WTC11 (cell line): ENCODE data around the gene LHX2. TPM values are rescaled to one million over a fixed set of nuclear protein-coding genes. Genes with fewer than 3 reads are reported as not detected.

Experiments used
- ATAC-seq: fragments of 200-7000 bp; cut with Tn5 transposase; 2 replicates; pipeline ENCODE4 v1.10.0; 2021; ENCODE audit warnings: mild to moderate bottlenecking, moderate library complexity
- Bru-seq: library from RNA; stranded (reverse); fragments of 400-500 nt; gene quantifications from one replicate; lab custom pipeline; 2021; lab: Mats Ljungman, UMichigan
- CTCF ChIA-PET: fragments of 300-600 bp; sonication (Branson Sonifier 250); formaldehyde crosslinking; loops from one replicate; lab custom pipeline; 2021; ENCODE audit warnings: antibody characterized with exemption; lab: Charles Lee
- POLR2A ChIA-PET: fragments of 350-600 bp; sonication (Branson Sonifier 250); formaldehyde crosslinking; loops from one replicate; lab custom pipeline; 2021; ENCODE audit warnings: antibody characterized with exemption; lab: Charles Lee
- DNase-seq: peaks from one replicate; pipeline ENCODE4 v3.0.0; 2021; ENCODE audit warnings: low spot score
- H3K27ac Mint-ChIP-seq: 2 replicates; pipeline ENCODE4 v1.8.0; 2021; ENCODE audit warnings: mixed read lengths
- H3K27me3 Mint-ChIP-seq: 2 replicates; pipeline ENCODE4 v1.8.0; 2021; ENCODE audit warnings: low read depth, mild to moderate bottlenecking, moderate library complexity, mixed read lengths
- H3K36me3 Mint-ChIP-seq: 2 replicates; pipeline ENCODE4 v1.8.0; 2021; ENCODE audit warnings: mixed read lengths
- H3K4me1 Mint-ChIP-seq: 2 replicates; pipeline ENCODE4 v1.8.0; 2022; ENCODE audit warnings: mixed read lengths
- H3K4me3 Mint-ChIP-seq: 2 replicates; pipeline ENCODE4 v1.8.0; 2021; ENCODE audit warnings: mild to moderate bottlenecking, moderate library complexity, mixed read lengths
- H3K9me3 Mint-ChIP-seq: 2 replicates; pipeline ENCODE4 v1.8.0; 2021; ENCODE audit warnings: mixed read lengths
- CREM ChIP-seq: sonication (generic); formaldehyde crosslinking; IDR thresholded peaks from 2 replicates; pipeline ENCODE4 v1.8.1; 2022; ENCODE audit warnings: mild to moderate bottlenecking, missing genetic modification reagents, moderate library complexity
- E2F5 ChIP-seq: sonication (generic); formaldehyde crosslinking; IDR thresholded peaks from 2 replicates; pipeline ENCODE4 v1.8.1; 2022; ENCODE audit warnings: mild to moderate bottlenecking, moderate library complexity, missing genetic modification reagents
- ETV6 ChIP-seq: sonication (generic); formaldehyde crosslinking; IDR thresholded peaks from 2 replicates; pipeline ENCODE4 v1.8.1; 2022; ENCODE audit warnings: mild to moderate bottlenecking, missing genetic modification reagents
- FOXK1 ChIP-seq: sonication (generic); formaldehyde crosslinking; IDR thresholded peaks from 2 replicates; pipeline ENCODE4 v1.8.0; 2022; ENCODE audit warnings: mild to moderate bottlenecking, moderate library complexity, missing genetic modification reagents
- FOXP1 ChIP-seq: sonication (generic); formaldehyde crosslinking; IDR thresholded peaks from 2 replicates; pipeline ENCODE4 v1.8.0; 2022; ENCODE audit warnings: missing genetic modification reagents, mild to moderate bottlenecking, moderate library complexity, borderline replicate concordance
- GABPB1 ChIP-seq: sonication (generic); formaldehyde crosslinking; IDR thresholded peaks from 2 replicates; pipeline ENCODE4 v1.8.1; 2023; ENCODE audit warnings: mild to moderate bottlenecking, missing genetic modification reagents
- GRHL2 ChIP-seq: fragments of 250-450 bp; sonication (Bioruptor Pico); IDR thresholded peaks from 2 replicates; pipeline ENCODE4 v1.8.0; 2022; ENCODE audit warnings: mild to moderate bottlenecking, moderate library complexity; ENCODE audit not compliant: insufficient replicate concordance, severe bottlenecking
- HMGA2 ChIP-seq: fragments of 250-450 bp; sonication (Bioruptor Pico); IDR thresholded peaks from 2 replicates; pipeline ENCODE4 v1.4.0; 2021; ENCODE audit warnings: mild to moderate bottlenecking, moderate library complexity
- IRF2 ChIP-seq: sonication (generic); formaldehyde crosslinking; IDR thresholded peaks from 2 replicates; pipeline ENCODE4 v1.8.0; 2022; ENCODE audit warnings: low read depth, missing genetic modification reagents, borderline replicate concordance
- MAX ChIP-seq: sonication (generic); formaldehyde crosslinking; IDR thresholded peaks from 2 replicates; pipeline ENCODE4 v1.8.0; 2022; ENCODE audit warnings: mild to moderate bottlenecking, missing genetic modification reagents
- MLX ChIP-seq: sonication (generic); formaldehyde crosslinking; IDR thresholded peaks from 2 replicates; pipeline ENCODE4 v1.8.1; 2023; ENCODE audit warnings: mild to moderate bottlenecking, missing genetic modification reagents, moderate library complexity
- MYBL2 ChIP-seq: sonication (generic); formaldehyde crosslinking; IDR thresholded peaks from 2 replicates; pipeline ENCODE4 v1.8.1; 2023; ENCODE audit warnings: mild to moderate bottlenecking, moderate library complexity, missing genetic modification reagents
- NFATC4 ChIP-seq: fragments of 250-450 bp; sonication (Bioruptor Pico); IDR thresholded peaks from 2 replicates; pipeline ENCODE4 v1.9.0; 2021; ENCODE audit warnings: mild to moderate bottlenecking
- NFYB ChIP-seq: sonication (generic); formaldehyde crosslinking; conservative IDR thresholded peaks from 2 replicates; pipeline ENCODE4 v1.8.0; 2022; ENCODE audit warnings: low read depth, missing genetic modification reagents
- NR1H2 ChIP-seq: sonication (generic); formaldehyde crosslinking; IDR thresholded peaks from 2 replicates; pipeline ENCODE4 v1.9.0; 2021; ENCODE audit warnings: mild to moderate bottlenecking, moderate library complexity, missing genetic modification reagents
- OVOL2 ChIP-seq: fragments of 250-450 bp; sonication (Bioruptor Pico); IDR thresholded peaks from 2 replicates; pipeline ENCODE4 v1.9.0; 2021; ENCODE audit warnings: mild to moderate bottlenecking, borderline replicate concordance
- PRDM15 ChIP-seq: sonication (generic); formaldehyde crosslinking; IDR thresholded peaks from 2 replicates; pipeline ENCODE4 v1.8.0; 2022; ENCODE audit warnings: missing genetic modification reagents
- SMAD3 ChIP-seq: sonication (generic); formaldehyde crosslinking; IDR thresholded peaks from 2 replicates; pipeline ENCODE4 v1.8.0; 2022; ENCODE audit warnings: missing genetic modification reagents, mild to moderate bottlenecking, borderline replicate concordance
- SP1 ChIP-seq: sonication (generic); formaldehyde crosslinking; conservative IDR thresholded peaks from 2 replicates; pipeline ENCODE4 v1.8.1; 2022; ENCODE audit warnings: missing genetic modification reagents
- TCF7 ChIP-seq: sonication (generic); formaldehyde crosslinking; IDR thresholded peaks from 2 replicates; pipeline ENCODE4 v1.8.0; 2022; ENCODE audit warnings: mild to moderate bottlenecking, low read depth, missing genetic modification reagents, moderate library complexity
- TEAD1 ChIP-seq: sonication (generic); formaldehyde crosslinking; IDR thresholded peaks from 2 replicates; pipeline ENCODE4 v1.8.0; 2022; ENCODE audit warnings: mild to moderate bottlenecking, missing genetic modification reagents
- TP53 ChIP-seq: sonication (generic); formaldehyde crosslinking; IDR thresholded peaks from 2 replicates; pipeline ENCODE4 v1.8.1; 2023; ENCODE audit warnings: mild to moderate bottlenecking, missing genetic modification reagents
- ZBTB21 ChIP-seq: sonication (generic); formaldehyde crosslinking; IDR thresholded peaks from 2 replicates; pipeline ENCODE4 v1.8.1; 2023; ENCODE audit warnings: mild to moderate bottlenecking, missing genetic modification reagents, borderline replicate concordance
- ZBTB43 ChIP-seq: sonication (generic); formaldehyde crosslinking; IDR thresholded peaks from 2 replicates; pipeline ENCODE4 v1.8.1; 2023; ENCODE audit warnings: mild to moderate bottlenecking, missing genetic modification reagents
- ZNF232 ChIP-seq: sonication (generic); formaldehyde crosslinking; IDR thresholded peaks from 2 replicates; pipeline ENCODE4 v1.8.0; 2022; ENCODE audit warnings: mild to moderate bottlenecking, missing genetic modification reagents
- ZNF281 ChIP-seq: sonication (generic); formaldehyde crosslinking; IDR thresholded peaks from 2 replicates; pipeline ENCODE4 v1.8.0; 2023; ENCODE audit warnings: mild to moderate bottlenecking, missing genetic modification reagents
- ZNF317 ChIP-seq: sonication (generic); formaldehyde crosslinking; IDR thresholded peaks from 2 replicates; pipeline ENCODE4 v1.8.1; 2023; ENCODE audit warnings: low read depth, mild to moderate bottlenecking, moderate library complexity, missing genetic modification reagents, borderline replicate concordance
- long read RNA-seq, 3 experiments: library from RNA in 1 of 3; library from capped mRNA in 1 of 3; library from polyadenylated mRNA in 1 of 3; unstranded in 2 of 3; stranded (forward) in 1 of 3; transcript quantifications; one replicate each; pipeline ENCODE4 v2.0.0, GENCODE V29; 2021
- total RNA-seq: library from RNA; stranded (reverse); gene quantifications from 3 replicates; pipeline ENCODE4 v1.2.3, GENCODE V29; 2021

The LHX2 gene
- total RNA-seq = 0.42 to 0.50 TPM in 2 of 3 replicates, not detected in the other
- Bru-seq, nascent RNA = percentile 4 among the genes with signal in this experiment
- long read RNA-seq, experiment 1 = 0 reads
- long read RNA-seq, experiment 2 = 0 reads
- long read RNA-seq, experiment 3 = 0 reads

GRCh38 chr9:124011460-124012301 is at the start of gene LHX2:
Gene LHX2 (plus strand): TSS chr9:124011768. CDS start chr9:124012349, 581 bp downstream.
- DNase-seq (peak; percentile 91), ATAC-seq (peak; percentile 76)
- H3K36me3 Mint-ChIP-seq = no peaks in the 10 kb centered on the region
- peaks cover 96% of the 10 kb centered on the region for H3K27me3 Mint-ChIP-seq
- H3K9me3 Mint-ChIP-seq = no peaks in the 10 kb centered on the region
- ChIA-PET CTCF (interaction anchor here (0.6 to 4.3 kb wide), 8 partner anchors 10 to 287 kb away, joined by 3 to 35 read pairs (median 5); no protein-coding TSS in a partner anchor), POLR2A (no interaction called here)
- no peak within 1 kb of the TSS for H3K27ac Mint-ChIP-seq
- H3K4me1 Mint-ChIP-seq = peaks cover 57% of the 10 kb centered on the region
- H3K4me3 Mint-ChIP-seq = peak within 1 kb of the TSS; percentile 64
- TF ChIP-seq HMGA2 (CRISPR knock-in tag) (no peak), SMAD3 (CRISPR knock-in tag) (peak; percentile 83; the same call in 1 of the 2 replicates), E2F5 (CRISPR knock-in tag) (peak; percentile 95), FOXP1 (CRISPR knock-in tag) (peak; percentile 91), NFATC4 (CRISPR knock-in tag) (no peak), MLX (CRISPR knock-in tag) (no peak), ETV6 (CRISPR knock-in tag) (peak; percentile 59; the same call in 1 of the 2 replicates), CREM (CRISPR knock-in tag) (peak; percentile 77; the same call in 1 of the 2 replicates), ZBTB43 (CRISPR knock-in tag) (peak; percentile 61; the same call in 1 of the 2 replicates), PRDM15 (CRISPR knock-in tag) (peak; percentile 96), NR1H2 (CRISPR knock-in tag) (no peak), MAX (CRISPR knock-in tag) (peak; percentile 93; the same call in 1 of the 2 replicates), ZNF317 (CRISPR knock-in tag) (no peak), FOXK1 (CRISPR knock-in tag) (peak; percentile 90), ZBTB21 (peak; percentile 80; the same call in 1 of the 2 replicates), IRF2 (no peak), GRHL2 (CRISPR knock-in tag) (no peak), GABPB1 (CRISPR knock-in tag) (no peak), MYBL2 (CRISPR knock-in tag) (peak; percentile 82), ZNF232 (CRISPR knock-in tag) (peak; percentile 79; the same call in 1 of the 2 replicates), TCF7 (no peak), NFYB (CRISPR knock-in tag) (peak; percentile 61; the same call in 1 of the 2 replicates), TEAD1 (CRISPR knock-in tag) (peak; percentile 79), TP53 (CRISPR knock-in tag) (peak; percentile 72), OVOL2 (CRISPR knock-in tag) (no peak), SP1 (CRISPR knock-in tag) (peak; percentile 79), ZNF281 (CRISPR knock-in tag) (0 out of 2 replicates have a peak, but pooled peaks have one; percentile 61)
